ENCODE data around the gene NDE1. TPM values are rescaled to one million over a fixed set of nuclear protein-coding genes. Genes with fewer than 3 reads are reported as not detected.

NDE1 gene
- total RNA-seq, 6 donors from 2014 or later = 19.5 to 63.9 (median 37.0) TPM

DNA sequence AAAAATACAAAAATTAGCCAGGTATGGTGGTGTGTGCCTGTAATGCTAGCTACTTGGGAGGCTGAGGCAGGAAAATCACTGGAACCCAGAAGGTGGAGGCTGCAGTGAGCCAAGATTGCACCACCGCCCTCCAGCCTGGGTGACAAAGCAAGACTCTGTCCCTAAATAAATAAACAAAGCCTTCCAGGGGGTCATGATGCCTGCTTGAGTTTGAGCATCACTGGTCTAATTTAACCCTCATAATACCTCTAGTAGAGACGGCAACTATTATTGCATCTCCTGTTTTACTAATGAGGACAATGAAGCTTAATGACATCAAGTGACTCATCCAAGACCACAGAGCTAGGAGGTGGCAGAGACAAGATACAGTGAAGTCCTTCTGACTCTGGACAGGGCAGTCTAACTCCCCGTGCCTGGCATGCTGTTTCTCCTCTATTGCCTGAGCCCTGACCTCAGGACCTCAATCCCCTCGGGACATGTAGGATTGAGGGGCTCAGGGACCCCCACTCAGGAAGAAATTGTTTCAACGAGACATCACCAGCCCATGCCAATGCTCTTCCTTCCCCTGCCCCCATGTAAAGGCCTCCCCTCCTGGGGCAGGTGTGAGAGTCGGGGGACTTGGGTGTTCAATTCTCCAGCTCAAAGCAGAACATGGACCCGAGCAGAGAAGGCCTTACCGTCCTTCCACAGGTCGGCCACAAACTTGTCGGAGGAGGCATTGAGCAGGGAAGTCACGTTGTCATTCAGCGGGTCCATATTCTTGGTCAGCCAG, 102.9 kb downstream of the NDE1 start:
- DNase-seq (no peak), ATAC-seq (ENCODE audit: low FRiP score in 2 of 2) (no peak)
- no peak overlapping the region for H3K27ac ChIP-seq
- H3K9me3 ChIP-seq = no peaks in the 10 kb centered on the region
- no peak overlapping the region for H3K4me3 ChIP-seq
- TF ChIP-seq POLR2A (IDR thresholded peaks at IDR 0.05) (no peak), CTCF (IDR thresholded peaks at IDR 0.05) (no peak), POLR2AphosphoS5 (IDR thresholded peaks at IDR 0.05) (no peak), EP300 (IDR thresholded peaks at IDR 0.05) (no peak)
- H3K4me1 ChIP-seq = no peaks in the 10 kb centered on the region
- H3K36me3 ChIP-seq = peaks cover 0 to 5% (median 1%) of the 10 kb centered on the region in 4 donors
- H3K27me3 ChIP-seq = no peaks in the 10 kb centered on the region
- WGBS, 2 donors = 81 to 87% methylated on average over 9 to 12 of the region's 12 CpGs

DNA sequence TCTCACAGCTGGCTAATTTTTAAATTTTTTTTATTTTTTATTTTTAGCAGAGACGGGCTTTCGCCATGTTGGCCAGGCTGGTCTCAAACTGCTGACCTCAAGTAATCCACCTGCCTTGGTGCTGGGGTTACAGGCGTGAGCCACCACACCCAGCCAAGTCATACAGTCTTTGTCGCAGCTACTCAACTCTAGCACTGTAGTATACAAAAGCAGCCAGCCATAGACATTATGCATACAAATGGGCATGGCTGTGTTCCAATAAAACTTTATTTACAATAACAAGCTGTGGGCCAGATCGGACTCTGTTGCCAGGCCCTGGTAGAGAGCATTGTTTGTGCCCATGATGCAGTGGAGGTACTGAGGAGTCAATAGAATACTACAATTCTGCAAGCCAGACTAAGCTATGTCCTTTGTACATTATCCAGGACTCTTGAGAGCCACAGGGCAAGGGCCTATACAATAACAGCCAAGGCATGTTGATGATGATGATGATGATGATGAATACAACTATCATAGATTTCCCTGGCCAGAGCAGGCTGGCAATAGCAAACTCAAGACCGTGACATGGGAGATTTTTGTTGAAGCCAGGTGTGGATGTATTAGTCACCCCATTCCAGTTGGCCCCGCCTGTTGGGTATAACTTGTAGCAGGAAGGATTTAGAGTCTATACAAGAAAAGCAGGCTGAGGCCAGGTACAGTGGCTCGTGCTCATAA, 104.9 kb downstream of the NDE1 start:
- H3K27ac ChIP-seq = no peak overlapping the region
- TF ChIP-seq POLR2AphosphoS5 (IDR thresholded peaks at IDR 0.05) (no peak), CTCF (IDR thresholded peaks at IDR 0.05) (no peak), POLR2A (IDR thresholded peaks at IDR 0.05) (no peak), EP300 (IDR thresholded peaks at IDR 0.05) (no peak)

DNA sequence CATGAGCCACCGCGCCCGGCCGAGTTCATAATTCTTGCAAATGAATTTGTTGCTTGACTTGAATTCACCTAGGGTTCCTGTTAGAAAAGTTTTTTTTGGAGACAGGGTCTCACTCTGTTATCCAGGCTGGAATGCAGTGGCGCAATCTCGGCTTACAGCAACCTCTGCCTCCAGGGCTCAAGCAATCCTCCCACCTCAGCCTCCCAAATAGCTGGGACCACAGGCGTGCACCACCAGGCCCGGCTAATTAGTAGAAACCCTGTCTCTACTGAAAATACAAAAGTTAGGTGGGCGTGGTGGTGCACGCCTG, 107.0 kb downstream of the NDE1 start:
- no peaks in the 10 kb centered on the region for H3K27me3 ChIP-seq
- H3K4me1 ChIP-seq = no peaks in the 10 kb centered on the region
- DNase-seq = no peak
- H3K4me3 ChIP-seq = no peak overlapping the region
- no peaks in the 10 kb centered on the region for H3K9me3 ChIP-seq
- TF ChIP-seq POLR2A (IDR thresholded peaks at IDR 0.05) (no peak), CTCF (IDR thresholded peaks at IDR 0.05) (no peak), EP300 (IDR thresholded peaks at IDR 0.05) (no peak), POLR2AphosphoS5 (IDR thresholded peaks at IDR 0.05) (no peak)
- H3K27ac ChIP-seq = no peak overlapping the region
- 85 to 97% methylated on average over 9 to 10 of the region's 10 CpGs for WGBS, 2 donors
- no peak for ATAC-seq (ENCODE audit: low FRiP score in 2 of 2)
- peaks cover 0 to 11% (median 0%) of the 10 kb centered on the region in 4 donors for H3K36me3 ChIP-seq

More for the DNA sequence above, 104.9 kb downstream of the NDE1 start:
- ATAC-seq (ENCODE audit: low FRiP score in 2 of 2) (no peak), DNase-seq (no peak)
- WGBS, 2 donors = 92 to 94% methylated on average over 8 of the region's 8 CpGs
- Histone ChIP-seq H3K4me1 (no peaks in the 10 kb centered on the region), H3K4me3 (no peak overlapping the region), H3K9me3 (no peaks in the 10 kb centered on the region), H3K36me3 (peaks cover 0 to 5% (median 0%) of the 10 kb centered on the region in 4 donors), H3K27me3 (no peaks in the 10 kb centered on the region)

DNA sequence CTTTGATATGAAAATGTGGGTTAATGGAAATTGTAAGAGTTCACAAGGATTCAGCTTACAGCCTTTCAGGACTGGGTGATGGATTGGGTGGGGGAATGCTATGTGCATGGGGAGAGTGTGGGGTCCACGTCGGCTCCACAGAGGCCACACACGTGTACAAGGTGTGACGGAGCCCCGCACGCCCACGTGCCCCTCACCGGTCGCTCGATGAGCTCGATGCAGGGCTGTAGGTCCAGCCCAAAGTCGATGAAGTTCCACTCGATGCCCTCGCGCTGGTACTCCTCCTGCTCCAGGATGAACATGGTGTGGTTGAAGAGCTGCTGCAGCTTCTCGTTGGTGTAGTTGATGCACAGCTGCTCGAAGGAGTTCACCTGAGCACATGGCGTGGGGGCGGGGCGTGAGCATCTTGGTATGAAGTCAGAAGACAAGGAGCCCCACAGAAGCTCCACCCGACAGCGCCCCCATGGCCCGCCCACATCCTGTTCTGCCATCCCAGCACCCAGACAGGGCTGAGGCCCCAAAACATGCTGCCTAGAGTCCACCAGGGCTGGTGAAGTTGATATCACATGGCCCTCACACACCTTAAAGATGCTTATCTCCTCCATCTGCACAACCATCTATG, 107.7 kb downstream of the NDE1 start:
- H3K4me1 ChIP-seq = no peaks in the 10 kb centered on the region
- TF ChIP-seq POLR2A (IDR thresholded peaks at IDR 0.05) (no peak), EP300 (IDR thresholded peaks at IDR 0.05) (no peak), POLR2AphosphoS5 (IDR thresholded peaks at IDR 0.05) (no peak), CTCF (IDR thresholded peaks at IDR 0.05) (no peak)
- ATAC-seq (ENCODE audit: low FRiP score in 2 of 2) = no peak
- WGBS, 2 donors = 88 to 90% methylated on average over 22 to 23 of the region's 23 CpGs
- DNase-seq = peak in 1 of 2 donors; percentile 68
- H3K27me3 ChIP-seq = no peaks in the 10 kb centered on the region
- peaks cover 0 to 11% (median 0%) of the 10 kb centered on the region in 4 donors for H3K36me3 ChIP-seq
- H3K9me3 ChIP-seq = no peaks in the 10 kb centered on the region
- H3K4me3 ChIP-seq = no peak overlapping the region
- H3K27ac ChIP-seq = no peak overlapping the region
